Omental fat pad (tissue), 4 donors: ENCODE data around the gene FAM241A. TPM values are rescaled to one million over a fixed set of nuclear protein-coding genes. Genes with fewer than 3 reads are reported as not detected.

Experiments
- ATAC-seq: fragments of 150-250 bp; one replicate; pipeline ENCODE4 v1.9.1; 2016; ENCODE audit warnings: mild to moderate bottlenecking, moderate library complexity; ENCODE audit not compliant: low FRiP score
- DNase-seq: peaks from one replicate; pipeline ENCODE4 v3.0.0-alpha.2; 2019; ENCODE audit warnings: low spot score
- total RNA-seq, 4 donors: library from RNA; depleted of rRNA; stranded (reverse); fragments of >200 nt; gene quantifications; one replicate each; pipeline ENCODE4 v1.1.0, GENCODE V29; 2016
- TF ChIP-seq, protein P1 (sequence below), 3 donors: fragments of 450-650 bp; IDR thresholded peaks; one replicate each; pipeline ENCODE4 v1.5.1; 2016 to 2017; ENCODE audit warnings: antibody characterized with exemption in 3 of 3, mild to moderate bottlenecking in 3 of 3, moderate library complexity in 2 of 3

FAM241A gene
- 10 to 100 TPM in 3 of 4 donors, 1 to 10 TPM in 1; 6.0 to 37.4 (median 18.9) TPM for total RNA-seq

DNA sequence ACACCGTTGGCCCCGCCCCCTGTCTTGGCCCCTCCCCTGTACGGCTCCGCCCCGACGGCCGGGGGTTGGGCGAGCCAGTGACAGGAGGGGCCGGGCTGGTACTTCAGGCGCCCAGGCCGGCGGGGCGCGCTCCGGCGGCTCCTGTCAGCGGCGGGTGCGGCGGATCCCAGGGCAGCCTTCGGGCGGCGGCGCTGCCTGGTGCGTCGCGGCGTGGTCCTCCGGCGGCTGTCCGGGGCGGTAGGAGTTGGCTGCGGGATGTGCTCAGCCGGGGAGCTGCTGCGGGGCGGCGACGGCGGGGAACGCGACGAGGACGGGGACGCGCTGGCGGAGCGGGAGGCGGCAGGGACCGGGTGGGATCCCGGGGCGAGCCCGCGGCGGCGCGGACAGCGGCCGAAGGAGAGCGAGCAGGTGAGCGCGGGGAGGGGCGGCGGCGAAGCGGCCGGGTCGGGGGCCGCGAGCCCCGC, at the start of gene FAM241A:
FAM241A (plus strand) TSS at position 129 of the 464 bp plus-strand sequence; CDS start at position 256, 127 bp downstream.
- ATAC-seq, result peak; percentile 97
- TF ChIP-seq, protein P1, sequence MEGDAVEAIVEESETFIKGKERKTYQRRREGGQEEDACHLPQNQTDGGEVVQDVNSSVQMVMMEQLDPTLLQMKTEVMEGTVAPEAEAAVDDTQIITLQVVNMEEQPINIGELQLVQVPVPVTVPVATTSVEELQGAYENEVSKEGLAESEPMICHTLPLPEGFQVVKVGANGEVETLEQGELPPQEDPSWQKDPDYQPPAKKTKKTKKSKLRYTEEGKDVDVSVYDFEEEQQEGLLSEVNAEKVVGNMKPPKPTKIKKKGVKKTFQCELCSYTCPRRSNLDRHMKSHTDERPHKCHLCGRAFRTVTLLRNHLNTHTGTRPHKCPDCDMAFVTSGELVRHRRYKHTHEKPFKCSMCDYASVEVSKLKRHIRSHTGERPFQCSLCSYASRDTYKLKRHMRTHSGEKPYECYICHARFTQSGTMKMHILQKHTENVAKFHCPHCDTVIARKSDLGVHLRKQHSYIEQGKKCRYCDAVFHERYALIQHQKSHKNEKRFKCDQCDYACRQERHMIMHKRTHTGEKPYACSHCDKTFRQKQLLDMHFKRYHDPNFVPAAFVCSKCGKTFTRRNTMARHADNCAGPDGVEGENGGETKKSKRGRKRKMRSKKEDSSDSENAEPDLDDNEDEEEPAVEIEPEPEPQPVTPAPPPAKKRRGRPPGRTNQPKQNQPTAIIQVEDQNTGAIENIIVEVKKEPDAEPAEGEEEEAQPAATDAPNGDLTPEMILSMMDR (IDR thresholded peaks at IDR 0.05), result no peak
- DNase-seq, result peak; percentile 78

DNA sequence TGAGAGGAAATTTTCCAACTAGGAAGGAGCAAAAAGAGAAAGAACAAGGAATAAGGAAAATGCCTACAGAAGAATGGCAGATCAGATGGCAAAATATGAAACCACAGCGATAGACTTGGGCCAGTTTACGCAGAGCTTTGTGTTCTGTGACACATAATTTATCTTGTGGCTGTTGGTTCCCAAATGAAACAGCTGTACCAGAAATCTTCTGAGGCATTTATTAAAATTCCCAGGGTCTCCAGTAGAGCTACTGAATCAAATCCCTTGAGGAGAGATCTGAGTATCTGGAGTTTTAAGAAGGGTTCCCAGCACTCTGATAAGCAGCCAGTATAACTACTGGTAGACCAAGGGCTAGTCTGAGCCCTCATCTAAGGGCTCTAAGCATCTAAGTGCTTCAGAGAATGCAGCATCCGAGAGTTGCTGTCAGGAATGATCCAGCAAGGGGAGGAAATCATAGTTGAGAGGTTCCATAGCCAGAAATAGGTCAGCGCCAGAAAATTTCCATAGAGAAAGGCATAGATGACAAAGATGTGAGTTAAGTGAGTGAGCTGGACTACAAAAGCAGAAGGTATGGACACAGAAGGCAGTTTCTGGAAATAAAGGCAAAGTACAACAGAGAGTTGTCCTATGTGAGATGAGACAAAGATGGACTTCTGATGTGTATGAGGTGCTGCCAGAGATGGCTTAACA, 46.3 kb upstream of the FAM241A start:
- ATAC-seq (no peak), DNase-seq (no peak)
- TF ChIP-seq, protein P1 (IDR thresholded peaks at IDR 0.05), result no peak

DNA sequence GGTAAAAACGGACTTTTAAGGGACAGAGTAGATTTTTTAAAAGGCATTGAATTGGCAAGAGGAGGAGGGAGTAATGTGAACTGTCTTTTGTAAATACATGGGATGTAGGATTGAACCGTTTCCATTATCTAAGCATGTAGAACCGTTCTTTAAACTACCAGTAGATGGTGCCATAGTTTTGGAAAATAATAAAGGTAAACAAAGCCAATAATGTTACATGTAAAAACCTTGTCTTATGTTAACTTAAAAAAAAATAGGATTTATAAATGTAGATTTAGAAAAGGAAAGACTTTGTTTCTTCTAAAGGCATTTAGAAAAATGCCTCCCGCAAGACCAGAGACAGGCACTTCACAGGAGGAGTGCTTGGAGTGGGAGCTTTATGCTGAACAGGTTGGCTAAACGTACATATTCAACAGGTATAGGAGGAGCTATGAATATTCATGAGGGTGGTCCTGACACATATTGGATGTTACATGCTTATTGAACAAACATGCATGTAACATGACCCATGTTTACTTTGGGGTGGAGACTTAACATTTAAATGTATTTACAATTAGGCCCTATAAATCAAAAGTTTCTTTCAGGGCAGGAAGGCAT, 45.5 kb upstream of the FAM241A start:
- ATAC-seq, result peak; percentile 70
- TF ChIP-seq, protein P1 (IDR thresholded peaks at IDR 0.05), result no peak
- no peak for DNase-seq

GRCh38 chr4:112102875-112103370, 42.3 kb upstream of the FAM241A start:
- TF ChIP-seq, protein P1 (IDR thresholded peaks at IDR 0.05), result no peak
- DNase-seq (no peak), ATAC-seq (no peak)

DNA sequence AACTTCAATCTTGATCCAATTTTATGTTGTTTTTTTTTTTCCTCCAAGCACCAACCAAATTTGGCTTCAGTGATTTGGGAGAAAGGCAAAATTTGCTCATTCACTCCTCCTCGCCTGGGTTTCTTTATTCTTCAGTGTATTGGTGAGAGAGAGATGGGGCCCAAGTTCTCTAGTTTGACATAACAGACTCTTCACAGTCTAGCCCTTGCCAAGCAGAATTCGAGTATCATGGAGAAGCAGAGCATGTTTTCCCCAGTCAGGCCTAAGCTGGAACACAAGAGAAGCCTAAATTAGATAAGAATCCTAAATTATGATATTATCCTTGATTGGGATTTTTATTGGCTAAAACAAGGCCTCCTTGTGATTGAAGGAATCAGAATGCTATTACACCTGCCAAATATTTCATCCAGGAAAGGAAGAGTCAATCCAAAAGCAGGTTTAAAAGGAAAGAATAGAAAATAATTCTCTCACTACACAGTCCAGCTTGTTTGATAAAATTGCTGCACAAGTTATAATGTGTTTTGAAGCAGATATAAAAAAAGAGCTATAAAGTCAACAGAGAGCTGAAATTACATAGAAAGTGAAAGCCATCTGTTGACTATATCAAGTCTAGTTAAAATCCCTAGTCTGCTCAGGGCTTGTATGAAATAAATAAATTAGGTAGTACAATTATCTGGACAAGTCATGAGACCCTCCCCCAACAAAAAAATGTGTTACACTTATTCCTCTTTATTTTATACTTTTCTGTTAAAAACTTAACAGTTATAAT, 39.9 kb upstream of the FAM241A start:
- ATAC-seq (no peak), DNase-seq (no peak)
- TF ChIP-seq, protein P1 (IDR thresholded peaks at IDR 0.05), result no peak

- no peak for DNase-seq
- TF ChIP-seq, protein P1 (IDR thresholded peaks at IDR 0.05), result no peak
- ATAC-seq, result no peak
These were observed 35.7 kb upstream of the FAM241A start for GRCh38 chr4:112109360-112110058.
